ACC112 (cell line): ENCODE measurements around the gene SEPHS2.

Experiments used
- H2AFZ ChIP-seq: fragments of 200-600 bp; sonication (generic); one replicate; pipeline ENCODE4 v1.6.0; 2017; ENCODE audit warnings: antibody characterized with exemption, low read length; ENCODE audit not compliant: unreplicated experiment
- H3K27ac ChIP-seq: fragments of 200-600 bp; sonication (generic); 2 replicates; pipeline ENCODE4 v1.5.1; 2014; ENCODE audit warnings: low read depth, mild to moderate bottlenecking, antibody characterized with exemption, low read length, moderate library complexity
- H3K27me3 ChIP-seq: fragments of 200-600 bp; sonication (generic); 2 replicates; pipeline ENCODE4 v1.6.1; 2014; ENCODE audit warnings: mild to moderate bottlenecking, antibody characterized with exemption, low read length, moderate library complexity, mixed read lengths; ENCODE audit not compliant: insufficient read depth
- H3K36me3 ChIP-seq: fragments of 200-600 bp; sonication (generic); 2 replicates; pipeline ENCODE4 v1.6.1; 2016; ENCODE audit warnings: mild to moderate bottlenecking, antibody characterized with exemption, low read length, moderate library complexity, mixed read lengths; ENCODE audit not compliant: insufficient read depth
- H3K4me1 ChIP-seq: fragments of 200-600 bp; sonication (generic); one replicate; pipeline ENCODE4 v1.6.1; 2016; ENCODE audit warnings: low read length, mixed read lengths; ENCODE audit not compliant: insufficient read depth, unreplicated experiment, control insufficient read depth
- H3K4me3 ChIP-seq: fragments of 200-600 bp; sonication (generic); 2 replicates; pipeline ENCODE4 v1.5.1; 2014; ENCODE audit warnings: mild to moderate bottlenecking, low read depth, low read length
- H3K79me2 ChIP-seq: fragments of 200-600 bp; sonication (generic); one replicate; pipeline ENCODE4 v1.6.0; 2016; ENCODE audit warnings: low read length; ENCODE audit not compliant: control insufficient read depth, unreplicated experiment, insufficient read depth

The SEPHS2 gene

DNA sequence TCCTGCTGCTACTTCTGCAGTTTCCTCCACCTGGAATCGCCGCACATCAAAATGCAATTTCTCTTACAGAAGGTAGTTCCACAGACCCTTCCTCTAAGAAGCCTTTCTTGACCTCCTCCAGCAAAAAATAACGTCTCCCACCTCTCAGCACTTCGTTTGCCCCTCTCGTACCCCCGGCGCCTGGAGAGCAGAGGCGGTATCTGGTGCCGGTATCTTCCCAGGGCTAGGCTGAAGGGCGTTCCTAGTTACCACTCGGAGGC, 16.3 kb downstream of the SEPHS2 start:
- Histone ChIP-seq H3K4me3 (peak overlapping the region; percentile 87), H3K79me2 (peaks cover 23% of the 10 kb centered on the region), H3K27me3 (no peaks in the 10 kb centered on the region), H2AFZ (peak overlapping the region; percentile 83), H3K36me3 (no peaks in the 10 kb centered on the region), H3K27ac (no peak overlapping the region), H3K4me1 (peaks cover 4% of the 10 kb centered on the region)

DNA sequence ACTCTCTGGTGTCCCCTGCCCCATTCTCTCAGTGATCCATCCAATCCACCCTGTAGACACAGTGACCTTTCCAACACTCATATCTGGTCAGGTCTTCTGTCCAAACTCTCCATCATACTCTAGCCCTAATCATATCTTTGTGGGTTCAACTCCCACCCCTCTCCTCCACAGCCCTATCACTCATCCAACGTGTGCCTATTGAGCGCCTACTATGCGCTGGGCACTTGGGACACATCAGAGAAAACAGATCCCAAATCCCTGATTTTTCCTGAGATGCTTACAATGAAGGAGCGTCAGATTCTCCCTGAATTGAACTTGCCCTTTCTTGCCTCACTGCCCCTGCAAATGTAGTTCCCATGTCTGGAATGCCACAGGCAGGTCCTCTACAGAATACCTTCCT, 17.6 kb downstream of the SEPHS2 start:
- Histone ChIP-seq H3K27ac (no peak overlapping the region), H3K4me1 (peaks cover 4% of the 10 kb centered on the region), H2AFZ (no peak overlapping the region), H3K27me3 (no peaks in the 10 kb centered on the region), H3K4me3 (no peak overlapping the region), H3K36me3 (no peaks in the 10 kb centered on the region), H3K79me2 (peaks cover 23% of the 10 kb centered on the region)

DNA sequence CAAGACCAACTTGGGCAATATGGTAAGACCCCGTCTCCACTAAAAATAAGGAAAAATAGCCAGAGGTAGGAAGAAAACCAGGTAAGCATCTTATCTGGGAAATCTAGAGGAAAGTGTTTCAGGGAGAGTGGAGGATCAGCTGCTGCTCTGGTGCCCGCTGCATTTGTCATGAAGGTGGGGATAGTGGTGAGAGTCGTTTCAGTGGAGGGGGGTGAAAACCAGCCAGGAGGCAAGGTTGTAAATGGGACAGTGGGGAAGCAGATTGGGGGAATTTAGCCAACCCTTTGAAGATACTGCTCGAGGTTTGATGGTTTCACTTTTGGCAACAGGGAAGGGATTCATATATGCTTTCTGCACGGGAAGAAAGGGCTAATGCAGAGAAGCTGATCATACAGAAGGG, 24.7 kb downstream of the SEPHS2 start:
- H3K4me1 ChIP-seq: no peaks in the 10 kb centered on the region
- peaks cover 7% of the 10 kb centered on the region for H3K36me3 ChIP-seq
- H3K4me3 ChIP-seq: no peak overlapping the region
- H3K27ac ChIP-seq: no peak overlapping the region
- peaks cover 3% of the 10 kb centered on the region for H3K79me2 ChIP-seq
- H3K27me3 ChIP-seq: no peaks in the 10 kb centered on the region
- no peak overlapping the region for H2AFZ ChIP-seq

DNA sequence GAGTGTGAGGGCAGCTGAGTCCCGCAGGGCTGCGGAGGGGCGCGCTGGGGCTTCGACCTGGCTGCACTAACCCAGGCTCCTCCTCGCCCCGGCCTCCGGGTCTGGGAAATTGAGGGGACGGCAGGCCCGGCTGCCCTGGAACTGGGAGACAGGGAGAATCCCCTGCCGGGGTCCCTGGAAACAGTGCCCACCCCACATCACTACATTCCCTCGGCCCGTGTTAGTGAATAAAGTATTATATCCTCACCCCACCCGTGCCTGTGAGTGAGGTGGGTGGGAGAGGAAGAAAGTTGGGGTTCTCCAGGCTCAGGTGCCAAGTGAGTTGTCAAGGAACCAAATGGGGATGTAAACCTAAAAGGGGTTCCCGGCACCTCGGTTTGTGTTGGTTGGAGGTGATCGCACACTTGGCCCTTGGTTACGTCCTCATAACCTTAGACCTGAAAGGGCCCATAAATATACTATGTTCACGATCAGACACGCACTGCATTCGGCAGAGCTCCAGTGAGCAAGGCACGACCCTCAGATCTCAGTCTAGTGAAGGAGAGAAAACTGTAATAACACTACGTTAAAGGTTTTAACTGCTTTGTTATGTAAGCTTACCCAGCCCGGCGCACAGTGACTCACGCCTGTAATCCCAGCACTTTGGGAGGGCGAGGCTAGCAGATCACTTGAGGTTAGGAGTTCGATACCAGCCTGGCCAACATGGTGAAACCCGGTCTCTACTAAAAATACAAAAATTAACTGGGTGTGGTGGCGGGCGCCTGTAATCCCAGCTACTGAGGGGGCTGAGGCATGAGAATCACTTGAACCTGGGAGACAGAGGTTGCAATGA, 27.1 kb downstream of the SEPHS2 start:
- H3K36me3 ChIP-seq: peaks cover 12% of the 10 kb centered on the region
- no peaks in the 10 kb centered on the region for H3K27me3 ChIP-seq
- H3K27ac ChIP-seq: no peak overlapping the region
- no peaks in the 10 kb centered on the region for H3K4me1 ChIP-seq
- H3K79me2 ChIP-seq: no peaks in the 10 kb centered on the region
- H3K4me3 ChIP-seq: peak overlapping the region; percentile 86
- no peak overlapping the region for H2AFZ ChIP-seq

DNA sequence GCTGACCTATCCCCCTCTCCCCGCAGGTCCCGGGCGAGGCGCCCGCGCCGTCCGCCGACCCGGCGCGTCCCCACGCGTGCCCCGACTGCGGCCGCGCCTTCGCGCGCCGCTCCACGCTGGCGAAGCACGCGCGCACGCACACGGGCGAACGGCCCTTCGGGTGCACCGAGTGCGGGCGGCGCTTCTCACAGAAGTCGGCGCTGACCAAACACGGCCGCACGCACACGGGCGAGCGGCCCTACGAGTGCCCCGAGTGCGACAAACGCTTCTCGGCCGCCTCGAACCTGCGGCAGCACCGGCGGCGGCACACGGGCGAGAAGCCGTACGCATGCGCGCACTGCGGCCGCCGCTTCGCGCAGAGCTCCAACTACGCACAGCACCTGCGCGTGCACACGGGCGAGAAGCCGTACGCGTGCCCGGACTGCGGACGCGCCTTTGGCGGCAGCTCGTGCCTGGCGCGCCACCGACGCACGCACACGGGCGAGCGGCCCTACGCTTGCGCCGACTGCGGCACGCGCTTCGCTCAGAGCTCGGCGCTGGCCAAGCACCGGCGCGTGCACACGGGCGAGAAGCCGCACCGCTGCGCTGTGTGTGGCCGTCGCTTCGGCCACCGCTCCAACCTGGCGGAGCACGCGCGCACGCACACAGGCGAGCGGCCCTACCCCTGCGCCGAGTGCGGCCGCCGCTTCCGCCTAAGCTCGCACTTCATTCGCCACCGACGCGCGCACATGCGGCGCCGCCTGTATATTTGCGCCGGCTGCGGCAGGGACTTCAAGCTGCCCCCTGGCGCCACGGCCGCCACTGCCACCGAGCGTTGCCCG, 27.9 kb downstream of the SEPHS2 start:
- Histone ChIP-seq H3K27ac (no peak overlapping the region), H2AFZ (peak overlapping the region; percentile 78), H3K4me3 (peak overlapping the region; percentile 86), H3K27me3 (no peaks in the 10 kb centered on the region), H3K4me1 (no peaks in the 10 kb centered on the region), H3K36me3 (peaks cover 14% of the 10 kb centered on the region), H3K79me2 (no peaks in the 10 kb centered on the region)

DNA sequence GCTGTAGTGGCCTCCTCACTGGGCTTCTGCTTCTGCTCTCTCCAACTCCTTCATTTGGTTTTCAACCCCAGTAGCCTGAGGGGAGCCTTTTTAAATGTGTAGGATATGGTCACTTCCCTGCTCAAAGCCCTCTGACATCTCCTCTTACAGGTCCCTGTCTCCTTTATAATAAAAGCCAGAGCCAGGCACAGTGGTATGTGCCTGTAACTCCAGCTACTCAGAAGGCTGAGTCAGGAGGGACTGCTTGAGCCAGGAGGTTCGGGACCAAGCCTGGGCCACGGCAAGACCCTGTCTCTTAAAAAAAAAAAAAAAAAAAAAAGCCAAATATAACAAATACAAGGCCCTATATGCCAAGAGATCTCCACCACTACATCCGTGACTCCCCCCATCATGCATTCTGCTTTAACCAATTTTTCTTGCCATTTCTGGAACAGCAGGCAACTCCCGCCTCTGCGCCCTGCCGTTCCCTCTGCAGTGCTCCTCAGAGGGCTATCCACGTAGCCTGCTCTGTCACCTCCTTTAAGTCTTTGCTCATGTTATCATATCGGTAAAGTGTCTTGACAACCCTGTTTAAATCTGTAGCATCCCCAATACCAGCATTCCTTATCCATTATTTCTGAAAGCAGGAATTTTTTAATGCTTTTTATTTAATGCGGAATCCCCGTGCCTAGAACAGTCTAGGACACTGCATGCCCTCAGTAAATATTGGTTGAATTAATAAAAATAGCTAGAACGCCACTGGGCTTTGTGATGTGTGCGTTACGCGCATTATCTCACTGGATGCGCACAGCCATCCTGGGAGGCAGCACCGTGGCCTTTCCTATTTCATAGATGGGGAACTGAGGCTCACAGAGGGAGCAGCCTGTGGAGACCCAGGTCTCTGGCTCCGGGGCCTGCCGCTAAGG, 28.8 kb downstream of the SEPHS2 start:
- Histone ChIP-seq H3K4me1 (no peaks in the 10 kb centered on the region), H3K27me3 (no peaks in the 10 kb centered on the region), H3K36me3 (peaks cover 12% of the 10 kb centered on the region), H3K27ac (no peak overlapping the region), H3K4me3 (peak overlapping the region; percentile 86), H2AFZ (peak overlapping the region; percentile 78), H3K79me2 (no peaks in the 10 kb centered on the region)

DNA sequence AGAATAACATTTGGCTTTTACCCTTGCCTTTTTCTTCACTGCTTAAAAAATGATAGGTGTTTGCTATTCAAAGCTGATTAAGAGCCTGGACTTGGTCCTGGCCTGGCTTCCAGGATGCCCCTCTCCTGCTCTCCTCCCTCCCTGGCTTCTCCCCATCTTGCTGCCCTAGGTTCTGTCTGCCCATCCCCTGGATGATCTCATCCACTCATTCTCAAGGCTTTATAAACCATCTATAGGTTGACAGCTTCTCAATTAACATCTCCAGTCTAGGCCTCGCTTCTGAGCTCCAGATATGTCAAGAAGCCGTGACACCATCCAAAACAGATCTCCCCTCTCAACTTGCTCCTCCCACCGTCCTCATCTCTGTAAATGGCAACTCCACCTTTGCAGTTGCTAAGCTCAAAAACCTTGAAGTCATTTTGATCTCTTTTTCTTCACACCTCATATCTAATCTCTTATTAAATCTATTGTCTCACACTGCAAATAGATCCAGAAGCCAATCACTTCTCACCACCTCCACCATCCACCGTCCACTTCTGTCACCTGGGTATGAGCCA, 29.5 kb downstream of the SEPHS2 start:
- Histone ChIP-seq H3K4me3 (no peak overlapping the region), H3K27ac (no peak overlapping the region), H3K79me2 (no peaks in the 10 kb centered on the region), H3K27me3 (no peaks in the 10 kb centered on the region), H3K4me1 (no peaks in the 10 kb centered on the region), H2AFZ (no peak overlapping the region), H3K36me3 (peaks cover 8% of the 10 kb centered on the region)

DNA sequence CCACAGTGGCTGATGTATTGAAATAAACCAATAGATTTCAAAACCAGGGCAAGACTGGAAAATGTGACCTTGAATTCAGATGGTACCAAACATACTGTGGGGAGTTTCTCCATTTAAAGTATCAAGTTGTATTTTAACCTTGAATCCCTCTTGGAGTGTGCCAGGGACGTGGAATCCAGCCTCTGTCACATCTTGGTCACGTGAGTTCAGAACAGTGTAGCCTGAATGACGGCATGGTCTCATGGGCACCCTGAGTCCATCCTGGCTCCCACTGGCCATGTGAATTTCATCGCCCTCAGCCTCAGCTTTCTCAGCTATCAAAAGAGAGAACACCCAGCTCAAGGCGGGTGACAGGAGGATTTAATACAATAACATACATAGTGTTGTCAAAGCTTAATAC, 31.5 kb downstream of the SEPHS2 start:
- no peaks in the 10 kb centered on the region for H3K79me2 ChIP-seq
- no peak overlapping the region for H3K27ac ChIP-seq
- peaks cover 7% of the 10 kb centered on the region; the same call in 1 of the 2 replicates for H3K36me3 ChIP-seq
- H3K4me1 ChIP-seq: peaks cover 6% of the 10 kb centered on the region
- H2AFZ ChIP-seq: no peak overlapping the region
- no peak overlapping the region for H3K4me3 ChIP-seq
- no peaks in the 10 kb centered on the region for H3K27me3 ChIP-seq

DNA sequence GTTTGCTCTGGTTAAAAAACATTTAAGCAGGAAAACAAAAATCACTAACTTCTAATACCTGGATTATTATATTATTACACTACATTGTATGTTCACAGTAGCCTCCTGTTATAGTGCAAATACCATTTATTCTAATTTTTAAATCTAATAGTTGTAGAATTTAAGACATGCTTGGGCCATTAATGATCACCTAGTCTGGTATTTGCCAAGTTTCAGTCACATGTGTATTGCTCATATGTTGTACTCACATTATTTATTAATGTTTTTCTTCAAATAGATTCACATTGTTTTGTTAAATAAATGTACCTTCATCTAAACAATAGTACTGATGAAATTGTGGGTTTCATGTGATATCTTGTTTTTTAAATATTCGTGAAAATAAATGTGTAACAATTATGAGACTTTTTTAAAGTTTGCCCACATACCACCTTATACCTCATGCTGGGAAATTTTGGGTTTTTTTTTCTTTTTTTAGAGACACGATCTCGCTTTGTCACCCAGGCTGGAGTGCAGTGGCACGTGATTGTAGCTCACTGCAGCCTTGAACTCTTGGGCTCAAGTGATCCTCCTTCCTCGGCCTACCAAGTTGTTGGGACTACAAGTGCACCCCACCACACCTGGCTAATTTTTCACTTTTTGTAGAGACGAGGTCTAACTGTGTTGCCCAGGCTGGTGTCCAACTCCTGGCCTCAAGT, 32.4 kb downstream of the SEPHS2 start:
- H3K27me3 ChIP-seq: no peaks in the 10 kb centered on the region
- no peak overlapping the region for H2AFZ ChIP-seq
- peaks cover 14% of the 10 kb centered on the region for H3K4me1 ChIP-seq
- H3K27ac ChIP-seq: no peak overlapping the region
- peaks cover 7% of the 10 kb centered on the region; the same call in 1 of the 2 replicates for H3K36me3 ChIP-seq
- H3K4me3 ChIP-seq: no peak overlapping the region
- peaks cover 4% of the 10 kb centered on the region for H3K79me2 ChIP-seq
